ENCODE measurements around the gene EED. TPM values are rescaled to one million over a fixed set of nuclear protein-coding genes. Genes with fewer than 3 reads are reported as not detected.

The EED gene
- total RNA-seq, 2 donors from 2014 or later, result 21.9 to 28.3 TPM

DNA sequence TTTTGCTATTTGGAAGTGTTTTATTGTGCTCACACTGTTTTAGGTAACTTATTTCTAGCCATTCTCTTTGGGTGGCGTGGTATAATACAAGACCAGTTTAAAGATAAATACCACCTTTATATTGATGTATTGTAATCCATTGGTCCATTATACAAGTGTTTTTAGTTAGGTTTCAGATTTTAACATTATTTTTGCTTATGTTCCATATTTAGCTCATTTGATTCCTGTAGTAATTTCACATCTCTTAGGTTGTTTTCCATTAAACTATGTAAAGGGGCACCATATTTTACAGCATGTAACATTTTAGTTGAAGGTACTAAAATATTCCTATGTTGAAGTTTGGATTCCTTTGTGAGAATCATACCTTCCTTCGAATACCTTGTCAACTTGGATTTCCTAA lies 20.1 kb downstream of the EED start:
- no peaks in the 10 kb centered on the region for H3K36me3 ChIP-seq
- H3K9ac ChIP-seq (ENCODE audit: low read depth in 2 of 2, low read length in 2 of 2), result no peak overlapping the region
- no peaks in the 10 kb centered on the region for H3K4me1 ChIP-seq
- no peaks in the 10 kb centered on the region for H3K9me3 ChIP-seq
- H3K27ac ChIP-seq, result no peak overlapping the region
- TF ChIP-seq, protein P1, sequence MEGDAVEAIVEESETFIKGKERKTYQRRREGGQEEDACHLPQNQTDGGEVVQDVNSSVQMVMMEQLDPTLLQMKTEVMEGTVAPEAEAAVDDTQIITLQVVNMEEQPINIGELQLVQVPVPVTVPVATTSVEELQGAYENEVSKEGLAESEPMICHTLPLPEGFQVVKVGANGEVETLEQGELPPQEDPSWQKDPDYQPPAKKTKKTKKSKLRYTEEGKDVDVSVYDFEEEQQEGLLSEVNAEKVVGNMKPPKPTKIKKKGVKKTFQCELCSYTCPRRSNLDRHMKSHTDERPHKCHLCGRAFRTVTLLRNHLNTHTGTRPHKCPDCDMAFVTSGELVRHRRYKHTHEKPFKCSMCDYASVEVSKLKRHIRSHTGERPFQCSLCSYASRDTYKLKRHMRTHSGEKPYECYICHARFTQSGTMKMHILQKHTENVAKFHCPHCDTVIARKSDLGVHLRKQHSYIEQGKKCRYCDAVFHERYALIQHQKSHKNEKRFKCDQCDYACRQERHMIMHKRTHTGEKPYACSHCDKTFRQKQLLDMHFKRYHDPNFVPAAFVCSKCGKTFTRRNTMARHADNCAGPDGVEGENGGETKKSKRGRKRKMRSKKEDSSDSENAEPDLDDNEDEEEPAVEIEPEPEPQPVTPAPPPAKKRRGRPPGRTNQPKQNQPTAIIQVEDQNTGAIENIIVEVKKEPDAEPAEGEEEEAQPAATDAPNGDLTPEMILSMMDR (IDR thresholded peaks at IDR 0.05), result no peak
- intact Hi-C loops (cut with DNase I), result no loop called here
- no peak overlapping the region for H3K4me3 ChIP-seq
- no peak for DNase-seq
- no peaks in the 10 kb centered on the region for H3K27me3 ChIP-seq

DNA sequence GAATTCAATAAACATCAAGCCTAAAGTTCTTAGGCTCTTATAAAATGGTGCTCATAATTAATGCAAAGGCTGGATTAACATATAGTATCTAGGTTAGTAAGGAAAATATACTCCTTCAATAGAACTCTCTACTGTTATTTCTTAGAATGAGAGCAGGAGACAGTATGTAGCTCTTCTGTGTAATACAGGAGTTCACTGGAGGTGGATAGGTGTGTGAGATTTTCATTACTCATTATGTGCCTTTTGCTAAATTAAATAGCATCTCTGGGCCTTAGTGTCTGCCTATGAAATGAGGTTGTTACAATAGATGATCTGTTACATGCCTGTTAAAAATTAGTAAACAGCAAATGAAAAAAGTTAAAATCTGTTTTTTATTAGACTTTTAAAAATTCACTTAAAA lies 20.6 kb downstream of the EED start:
- H3K27me3 ChIP-seq, result no peaks in the 10 kb centered on the region
- no peaks in the 10 kb centered on the region for H3K36me3 ChIP-seq
- H3K9ac ChIP-seq (ENCODE audit: low read depth in 2 of 2, low read length in 2 of 2), result no peak overlapping the region
- DNase-seq, result no peak
- TF ChIP-seq, protein P1 (IDR thresholded peaks at IDR 0.05), result no peak
- H3K27ac ChIP-seq, result no peak overlapping the region
- no peaks in the 10 kb centered on the region for H3K9me3 ChIP-seq
- intact Hi-C loops (cut with DNase I), result no loop called here
- no peak overlapping the region for H3K4me3 ChIP-seq
- H3K4me1 ChIP-seq, result no peaks in the 10 kb centered on the region

DNA sequence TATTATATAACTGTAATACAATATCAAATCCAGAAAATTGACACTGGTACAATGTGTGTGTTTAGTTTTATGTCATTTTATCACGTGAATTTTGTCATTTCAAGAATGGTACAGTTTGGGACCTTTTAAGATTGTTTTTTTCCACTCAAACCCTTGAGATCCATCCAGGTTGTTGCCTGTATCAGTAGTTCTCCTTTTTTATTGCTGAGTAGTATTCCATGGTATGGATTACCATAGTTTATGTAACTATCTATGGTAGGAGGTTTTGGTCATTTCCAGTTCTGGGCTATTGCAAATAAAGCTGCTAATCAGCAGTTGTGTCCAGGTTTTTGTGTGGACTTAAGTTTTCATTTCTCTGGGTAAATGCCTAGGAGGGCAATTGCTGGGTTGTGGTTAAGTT lies 25.1 kb downstream of the EED start:
- no peaks in the 10 kb centered on the region for H3K27me3 ChIP-seq
- no peaks in the 10 kb centered on the region for H3K4me1 ChIP-seq
- H3K36me3 ChIP-seq, result no peaks in the 10 kb centered on the region
- intact Hi-C loops (cut with DNase I), result no loop called here
- H3K9me3 ChIP-seq, result no peaks in the 10 kb centered on the region
- no peak overlapping the region for H3K9ac ChIP-seq (ENCODE audit: low read depth in 2 of 2, low read length in 2 of 2)
- H3K27ac ChIP-seq, result no peak overlapping the region
- TF ChIP-seq, protein P1 (IDR thresholded peaks at IDR 0.05), result no peak
- H3K4me3 ChIP-seq, result no peak overlapping the region
- DNase-seq, result no peak

DNA sequence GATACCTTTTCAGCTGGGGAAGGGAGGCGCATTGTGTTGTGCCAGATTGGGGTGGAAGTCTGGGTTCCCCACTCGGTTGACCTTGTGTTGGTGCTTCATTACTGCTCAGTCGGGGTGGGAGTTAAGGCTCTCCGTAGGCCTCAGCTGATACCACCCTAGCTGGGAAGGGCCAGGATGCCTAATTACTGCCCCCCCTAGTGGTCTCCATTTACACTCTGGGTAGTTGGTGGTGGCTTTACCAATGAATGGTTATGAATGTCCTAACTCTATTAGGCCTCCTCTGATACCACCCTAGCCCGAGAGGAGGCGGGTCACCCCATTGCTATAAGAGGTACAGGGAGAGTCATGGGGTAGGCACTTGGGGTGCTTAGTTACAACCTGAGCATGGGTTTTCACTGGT lies 29.9 kb downstream of the EED start:
- DNase-seq, result no peak
- Histone ChIP-seq H3K4me1 (no peaks in the 10 kb centered on the region), H3K27ac (no peak overlapping the region), H3K27me3 (no peaks in the 10 kb centered on the region), H3K9ac (ENCODE audit: low read depth in 2 of 2, low read length in 2 of 2) (no peak overlapping the region), H3K4me3 (no peak overlapping the region), H3K9me3 (no peaks in the 10 kb centered on the region), H3K36me3 (peaks cover 5% of the 10 kb centered on the region)
- intact Hi-C loops (cut with DNase I), result no loop called here
- TF ChIP-seq, protein P1 (IDR thresholded peaks at IDR 0.05), result no peak

DNA sequence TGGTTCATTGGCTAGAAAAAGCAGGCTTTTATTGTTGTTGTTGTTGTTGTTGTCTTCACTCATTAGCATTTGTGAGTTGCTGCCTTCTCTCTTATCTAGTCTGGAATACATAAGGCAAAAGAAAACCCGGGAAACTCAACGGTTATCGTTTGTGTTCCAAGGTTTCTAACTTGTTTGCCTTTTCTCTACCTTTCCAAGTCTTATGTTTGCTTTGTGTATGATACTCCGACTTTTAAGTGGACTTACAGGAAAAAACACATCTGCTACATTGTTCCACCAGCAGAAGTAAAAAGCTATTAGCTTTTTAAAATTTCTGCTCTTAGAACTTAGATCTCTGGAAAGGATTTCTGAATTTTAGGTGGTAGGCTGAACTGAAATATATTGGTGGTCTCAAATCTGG lies 30.4 kb downstream of the EED start:
- no peaks in the 10 kb centered on the region for H3K4me1 ChIP-seq
- H3K36me3 ChIP-seq, result peaks cover 5% of the 10 kb centered on the region
- H3K4me3 ChIP-seq, result no peak overlapping the region
- no peaks in the 10 kb centered on the region for H3K9me3 ChIP-seq
- intact Hi-C loops (cut with DNase I), result no loop called here
- no peaks in the 10 kb centered on the region for H3K27me3 ChIP-seq
- no peak overlapping the region for H3K9ac ChIP-seq (ENCODE audit: low read depth in 2 of 2, low read length in 2 of 2)
- TF ChIP-seq, protein P1 (IDR thresholded peaks at IDR 0.05), result no peak
- no peak overlapping the region for H3K27ac ChIP-seq
- DNase-seq, result no peak
